ENCODE data around the gene PHYHIPL.
A peak's percentile ranks its signal among the peaks of the same experiment; 100 is the strongest.

PHYHIPL gene

DNA sequence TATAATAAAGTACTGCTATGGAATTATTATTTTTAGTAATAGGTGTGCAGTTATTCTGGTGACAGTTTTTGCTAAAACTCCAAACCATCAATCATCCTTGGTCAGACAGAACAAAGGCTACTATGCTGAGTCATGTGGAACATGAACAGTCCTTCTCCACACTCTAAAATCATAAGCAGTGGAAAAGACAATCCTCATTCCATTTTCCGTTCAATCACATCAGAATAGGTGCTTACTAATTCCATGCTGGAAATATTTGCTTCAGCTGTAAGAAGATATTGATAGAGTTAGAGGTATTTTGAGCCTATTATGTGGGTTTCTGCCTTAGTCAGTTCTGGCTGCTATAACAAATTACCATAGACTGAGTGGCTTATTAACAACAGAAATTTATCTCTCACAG lies 103.0 kb downstream of the PHYHIPL start:
- 0 out of 2 replicates have a peak, but pooled peaks cover 9% of the 10 kb centered on the region for H3K4me1 ChIP-seq (ENCODE audit: control insufficient read depth, insufficient read depth, low read length)

GRCh38 chr10:59279991-59280505 lies 103.6 kb downstream of the PHYHIPL start:
- Histone ChIP-seq H3K27ac (ENCODE audit: low read depth, low read length) (no peak overlapping the region), H3K4me1 (ENCODE audit: control insufficient read depth, insufficient read depth, low read length) (0 out of 2 replicates have a peak, but pooled peaks cover 9% of the 10 kb centered on the region), H3K9ac (ENCODE audit: low read depth, low read length) (no peak overlapping the region), H3K4me3 (ENCODE audit: low read depth, low read length) (no peak overlapping the region), H3K27me3 (ENCODE audit: control insufficient read depth, insufficient read depth, low read length) (no peaks in the 10 kb centered on the region), H3K36me3 (ENCODE audit: control insufficient read depth, insufficient read depth, low read length) (no peaks in the 10 kb centered on the region), H3K9me3 (ENCODE audit: control insufficient read depth, insufficient read depth, low read length) (no peaks in the 10 kb centered on the region)

More for the DNA sequence above, 103.0 kb downstream of the PHYHIPL start:
- Histone ChIP-seq H3K27ac (ENCODE audit: low read depth, low read length) (no peak overlapping the region), H3K36me3 (ENCODE audit: control insufficient read depth, insufficient read depth, low read length) (no peaks in the 10 kb centered on the region), H3K27me3 (ENCODE audit: control insufficient read depth, insufficient read depth, low read length) (no peaks in the 10 kb centered on the region), H3K9me3 (ENCODE audit: control insufficient read depth, insufficient read depth, low read length) (no peaks in the 10 kb centered on the region), H3K9ac (ENCODE audit: low read depth, low read length) (no peak overlapping the region), H3K4me3 (ENCODE audit: low read depth, low read length) (no peak overlapping the region)

DNA sequence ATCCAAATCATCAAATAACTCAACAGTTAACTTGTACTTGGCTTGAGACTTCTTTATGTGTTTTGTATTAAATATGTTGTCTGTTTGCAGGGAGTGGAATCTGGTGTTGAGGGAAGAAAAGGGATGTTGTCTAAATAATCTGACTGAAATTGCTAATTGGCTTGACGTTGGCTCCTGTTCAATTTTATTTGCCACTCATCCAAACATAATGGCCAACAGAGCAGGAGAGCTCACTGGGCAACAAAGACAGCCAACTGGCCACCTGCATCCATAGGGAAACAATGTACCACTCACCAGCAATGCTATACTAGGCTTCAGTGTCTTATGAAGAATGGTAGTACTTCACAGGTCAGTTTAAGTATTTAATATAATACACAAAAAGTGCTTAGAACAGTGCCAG lies 105.4 kb downstream of the PHYHIPL start:
- H3K9me3 ChIP-seq (ENCODE audit: control insufficient read depth, insufficient read depth, low read length): no peaks in the 10 kb centered on the region
- H3K27ac ChIP-seq (ENCODE audit: low read depth, low read length): no peak overlapping the region
- no peak overlapping the region for H3K4me3 ChIP-seq (ENCODE audit: low read depth, low read length)
- no peak overlapping the region for H3K9ac ChIP-seq (ENCODE audit: low read depth, low read length)
- no peaks in the 10 kb centered on the region for H3K36me3 ChIP-seq (ENCODE audit: control insufficient read depth, insufficient read depth, low read length)
- H3K27me3 ChIP-seq (ENCODE audit: control insufficient read depth, insufficient read depth, low read length): no peaks in the 10 kb centered on the region
- 0 out of 2 replicates have a peak, but pooled peaks cover 9% of the 10 kb centered on the region for H3K4me1 ChIP-seq (ENCODE audit: control insufficient read depth, insufficient read depth, low read length)

DNA sequence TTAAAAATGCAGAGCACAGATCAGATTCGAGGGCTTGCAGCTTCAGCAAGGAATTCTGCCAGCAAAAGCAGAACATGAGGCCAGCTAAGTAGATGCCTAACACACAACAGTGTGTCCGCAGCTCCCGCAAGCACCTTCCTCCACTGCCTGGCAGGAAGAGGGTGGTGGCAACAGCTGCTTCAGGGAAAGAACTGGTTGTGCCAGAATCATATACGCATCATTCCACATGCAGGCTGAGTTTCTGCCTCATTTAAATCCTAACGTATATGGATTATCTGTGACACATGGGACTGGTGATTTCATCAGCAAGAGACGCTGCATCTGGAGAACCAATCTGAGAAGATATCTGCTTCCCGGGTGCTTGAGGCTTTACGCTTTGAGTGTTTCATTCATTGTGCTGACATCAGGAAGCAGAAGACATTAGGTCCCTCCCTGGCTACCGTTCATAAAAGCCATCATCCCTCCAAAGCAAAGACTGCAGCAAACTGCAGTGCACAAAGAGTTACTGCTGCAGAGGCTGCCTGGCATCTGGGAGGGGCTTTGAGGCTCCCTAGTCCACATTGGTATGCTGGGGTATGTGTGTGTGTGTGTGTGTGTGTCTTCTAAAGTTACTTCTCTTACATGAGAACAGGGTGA lies 107.1 kb downstream of the PHYHIPL start:
- no peaks in the 10 kb centered on the region for H3K9me3 ChIP-seq (ENCODE audit: control insufficient read depth, insufficient read depth, low read length)
- H3K4me3 ChIP-seq (ENCODE audit: low read depth, low read length): no peak overlapping the region
- H3K9ac ChIP-seq (ENCODE audit: low read depth, low read length): no peak overlapping the region
- no peaks in the 10 kb centered on the region for H3K36me3 ChIP-seq (ENCODE audit: control insufficient read depth, insufficient read depth, low read length)
- H3K27me3 ChIP-seq (ENCODE audit: control insufficient read depth, insufficient read depth, low read length): no peaks in the 10 kb centered on the region
- no peak overlapping the region for H3K27ac ChIP-seq (ENCODE audit: low read depth, low read length)
- 0 out of 2 replicates have a peak, but pooled peaks cover 9% of the 10 kb centered on the region for H3K4me1 ChIP-seq (ENCODE audit: control insufficient read depth, insufficient read depth, low read length)

- no peaks in the 10 kb centered on the region for H3K36me3 ChIP-seq (ENCODE audit: control insufficient read depth, insufficient read depth, low read length)
- no peaks in the 10 kb centered on the region for H3K9me3 ChIP-seq (ENCODE audit: control insufficient read depth, insufficient read depth, low read length)
- H3K4me1 ChIP-seq (ENCODE audit: control insufficient read depth, insufficient read depth, low read length): peaks cover 11% of the 10 kb centered on the region
- H3K4me3 ChIP-seq (ENCODE audit: low read depth, low read length): no peak overlapping the region
- H3K27me3 ChIP-seq (ENCODE audit: control insufficient read depth, insufficient read depth, low read length): no peaks in the 10 kb centered on the region
- H3K27ac ChIP-seq (ENCODE audit: low read depth, low read length): no peak overlapping the region
- H3K9ac ChIP-seq (ENCODE audit: low read depth, low read length): no peak overlapping the region
Measured at GRCh38 chr10:59284118-59284975, 107.9 kb downstream of the PHYHIPL start.

GRCh38 chr10:59285073-59285472 lies 108.6 kb downstream of the PHYHIPL start:
- H3K27me3 ChIP-seq (ENCODE audit: control insufficient read depth, insufficient read depth, low read length): no peaks in the 10 kb centered on the region
- H3K36me3 ChIP-seq (ENCODE audit: control insufficient read depth, insufficient read depth, low read length): no peaks in the 10 kb centered on the region
- H3K4me1 ChIP-seq (ENCODE audit: control insufficient read depth, insufficient read depth, low read length): peaks cover 19% of the 10 kb centered on the region
- no peak overlapping the region for H3K27ac ChIP-seq (ENCODE audit: low read depth, low read length)
- H3K4me3 ChIP-seq (ENCODE audit: low read depth, low read length): no peak overlapping the region
- no peaks in the 10 kb centered on the region for H3K9me3 ChIP-seq (ENCODE audit: control insufficient read depth, insufficient read depth, low read length)
- no peak overlapping the region for H3K9ac ChIP-seq (ENCODE audit: low read depth, low read length)

- Histone ChIP-seq H3K27me3 (ENCODE audit: control insufficient read depth, insufficient read depth, low read length) (no peaks in the 10 kb centered on the region), H3K4me1 (ENCODE audit: control insufficient read depth, insufficient read depth, low read length) (peaks cover 25% of the 10 kb centered on the region), H3K36me3 (ENCODE audit: control insufficient read depth, insufficient read depth, low read length) (no peaks in the 10 kb centered on the region), H3K9ac (ENCODE audit: low read depth, low read length) (no peak overlapping the region), H3K9me3 (ENCODE audit: control insufficient read depth, insufficient read depth, low read length) (no peaks in the 10 kb centered on the region), H3K27ac (ENCODE audit: low read depth, low read length) (no peak overlapping the region), H3K4me3 (ENCODE audit: low read depth, low read length) (no peak overlapping the region)
Measured at GRCh38 chr10:59285848-59286247, 109.4 kb downstream of the PHYHIPL start.

DNA sequence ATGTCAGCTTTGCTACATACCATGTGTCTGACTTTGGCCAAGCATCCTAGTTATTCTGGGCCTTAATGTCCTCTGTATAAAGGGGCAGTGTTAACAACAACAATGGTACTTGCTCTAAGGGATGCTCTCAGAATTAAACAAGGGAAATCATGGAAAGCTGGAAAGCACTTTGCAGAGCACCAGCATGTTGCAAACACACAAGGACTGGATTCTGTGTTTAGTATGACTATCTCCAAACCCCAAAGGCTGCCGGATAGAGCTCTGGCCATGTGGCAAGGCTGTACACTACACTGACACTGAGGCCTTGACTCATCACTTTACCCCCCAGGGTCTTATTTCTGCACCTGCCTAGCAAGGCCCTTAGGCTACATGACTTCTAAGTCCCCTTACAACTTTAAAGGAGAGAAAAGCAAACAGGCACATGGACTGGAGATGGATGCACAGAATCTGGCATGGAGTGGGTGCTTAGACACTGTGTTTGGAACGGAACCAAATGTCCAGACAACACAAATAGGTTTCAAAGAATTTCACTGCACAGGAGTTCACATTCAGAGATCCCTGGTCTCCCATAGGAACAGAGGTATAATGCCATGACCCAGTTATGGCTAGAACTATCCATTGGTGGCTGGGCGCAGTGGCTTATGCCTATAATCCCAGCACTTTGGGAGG lies 111.3 kb downstream of the PHYHIPL start:
- Histone ChIP-seq H3K4me3 (ENCODE audit: low read depth, low read length) (no peak overlapping the region), H3K36me3 (ENCODE audit: control insufficient read depth, insufficient read depth, low read length) (no peaks in the 10 kb centered on the region), H3K9me3 (ENCODE audit: control insufficient read depth, insufficient read depth, low read length) (no peaks in the 10 kb centered on the region), H3K9ac (ENCODE audit: low read depth, low read length) (no peak overlapping the region), H3K4me1 (ENCODE audit: control insufficient read depth, insufficient read depth, low read length) (peaks cover 25% of the 10 kb centered on the region), H3K27me3 (ENCODE audit: control insufficient read depth, insufficient read depth, low read length) (no peaks in the 10 kb centered on the region), H3K27ac (ENCODE audit: low read depth, low read length) (no peak overlapping the region)

DNA sequence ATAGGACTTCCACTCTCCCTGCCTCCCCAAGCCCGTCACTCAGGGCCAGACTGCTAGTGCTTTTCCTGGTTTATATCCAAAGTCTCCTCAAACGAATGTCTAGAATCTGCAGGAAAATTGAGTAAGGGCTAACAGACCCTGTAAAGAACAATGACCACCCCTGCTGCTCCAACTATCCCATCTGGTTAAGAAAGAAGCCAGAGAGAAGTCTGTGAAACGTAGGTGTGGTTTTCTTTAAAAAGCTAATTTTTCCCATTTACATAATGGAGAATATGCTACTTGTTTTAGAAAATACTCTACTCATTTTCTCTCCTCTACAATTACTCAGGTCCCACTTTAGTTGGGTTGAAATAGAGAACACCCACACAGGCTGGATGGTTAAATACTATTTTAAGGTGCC lies 113.4 kb downstream of the PHYHIPL start:
- Histone ChIP-seq H3K36me3 (ENCODE audit: control insufficient read depth, insufficient read depth, low read length) (no peaks in the 10 kb centered on the region), H3K27me3 (ENCODE audit: control insufficient read depth, insufficient read depth, low read length) (no peaks in the 10 kb centered on the region), H3K4me3 (ENCODE audit: low read depth, low read length) (no peak overlapping the region), H3K9ac (ENCODE audit: low read depth, low read length) (no peak overlapping the region), H3K9me3 (ENCODE audit: control insufficient read depth, insufficient read depth, low read length) (no peaks in the 10 kb centered on the region), H3K27ac (ENCODE audit: low read depth, low read length) (peak overlapping the region; percentile 59), H3K4me1 (ENCODE audit: control insufficient read depth, insufficient read depth, low read length) (peaks cover 16% of the 10 kb centered on the region)

DNA sequence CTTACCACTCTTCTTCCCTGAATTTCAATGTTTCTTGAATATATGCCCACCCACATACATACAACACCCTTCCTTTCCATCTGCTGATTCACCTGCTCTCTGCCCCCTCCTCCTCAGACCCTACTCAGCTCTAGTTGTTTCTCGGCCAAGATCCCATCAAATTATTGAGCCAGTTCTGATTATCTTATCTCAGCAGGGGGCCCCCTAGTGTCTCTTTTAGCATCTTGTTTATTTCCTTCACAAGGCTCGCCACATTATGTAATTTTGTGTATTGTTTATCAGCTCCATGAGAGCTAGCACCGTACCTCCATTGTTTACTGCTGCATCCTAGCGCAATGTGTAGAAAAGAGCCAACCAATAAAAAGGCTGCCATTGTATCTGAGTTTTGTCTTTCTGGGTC lies 114.0 kb downstream of the PHYHIPL start:
- no peaks in the 10 kb centered on the region for H3K27me3 ChIP-seq (ENCODE audit: control insufficient read depth, insufficient read depth, low read length)
- no peak overlapping the region for H3K9ac ChIP-seq (ENCODE audit: low read depth, low read length)
- peaks cover 19% of the 10 kb centered on the region for H3K4me1 ChIP-seq (ENCODE audit: control insufficient read depth, insufficient read depth, low read length)
- H3K27ac ChIP-seq (ENCODE audit: low read depth, low read length): peak overlapping the region; percentile 59
- H3K4me3 ChIP-seq (ENCODE audit: low read depth, low read length): 0 out of 2 replicates have a peak overlapping the region, but pooled peaks have one; percentile 38
- H3K36me3 ChIP-seq (ENCODE audit: control insufficient read depth, insufficient read depth, low read length): no peaks in the 10 kb centered on the region
- H3K9me3 ChIP-seq (ENCODE audit: control insufficient read depth, insufficient read depth, low read length): no peaks in the 10 kb centered on the region

Data from HUES48 (cell line).